Lung (tissue), 12 donors: ENCODE data around the gene MAPK13. TPM values are rescaled to one million over a fixed set of nuclear protein-coding genes. Genes with fewer than 3 reads are reported as not detected.

Source experiments
- ATAC-seq: fragments of 200-7000 bp; cut with Tn5 transposase; one replicate; pipeline ENCODE4 v1.9.1; 2020; ENCODE audit warnings: moderate number of reproducible peaks; ENCODE audit not compliant: insufficient read depth, low FRiP score
- DNase-seq, 3 donors: peaks; one replicate each; pipeline ENCODE4 v3.0.0-alpha.2; 2013 to 2017
- H3K27ac ChIP-seq, 2 donors: one replicate each; pipeline ENCODE4 v1.5.1; 2013; ENCODE audit warnings: mild to moderate bottlenecking in 2 of 2, moderate library complexity in 2 of 2, control low read depth in 1 of 2, inconsistent platforms in 1 of 2, low read depth in 1 of 2, low read length in 1 of 2
- H3K27me3 ChIP-seq, 3 donors: one replicate each; pipeline ENCODE4 v1.5.1; 2013; ENCODE audit warnings: low read length in 2 of 3; ENCODE audit not compliant: control insufficient read depth in 3 of 3, insufficient read depth in 3 of 3
- H3K36me3 ChIP-seq, 4 donors: one replicate each; pipeline ENCODE4 v1.5.1; 2013; ENCODE audit warnings: low read length in 4 of 4, mild to moderate bottlenecking in 1 of 4, moderate library complexity in 1 of 4; ENCODE audit not compliant: control insufficient read depth in 4 of 4, insufficient read depth in 4 of 4
- H3K4me1 ChIP-seq, 5 donors: one replicate each; pipeline ENCODE4 v1.5.1; 2013; ENCODE audit warnings: low read length in 5 of 5, mild to moderate bottlenecking in 2 of 5, moderate library complexity in 1 of 5; ENCODE audit not compliant: control insufficient read depth in 5 of 5, insufficient read depth in 5 of 5
- H3K4me3 ChIP-seq: one replicate; pipeline ENCODE4 v1.5.1; 2013; ENCODE audit warnings: mild to moderate bottlenecking, control low read depth, moderate library complexity
- H3K9ac ChIP-seq, 2 donors: one replicate each; pipeline ENCODE4 v1.5.1; 2013; ENCODE audit warnings: low read length in 2 of 2, control low read depth in 1 of 2; ENCODE audit not compliant: insufficient read depth in 1 of 2
- H3K9me3 ChIP-seq, 4 donors: one replicate each; pipeline ENCODE4 v1.5.1; 2013; ENCODE audit warnings: low read length in 3 of 4, mild to moderate bottlenecking in 1 of 4, moderate library complexity in 1 of 4; ENCODE audit not compliant: control insufficient read depth in 4 of 4, insufficient read depth in 3 of 4
- WGBS, 2 donors: extraction: QIAGEN DNeasy Blood & Tissue Kit; methylation state at CpG; one replicate each; pipeline ENCODE4 v1.1.7; 2013; 5-methylcytosine and 5-hydroxymethylcytosine counted together
- polyA plus RNA-seq, 2 donors: library from polyadenylated mRNA; stranded (reverse); fragments of 200-250 nt; gene quantifications; one replicate each; pipeline ENCODE4 v1.2.1, GENCODE V29; 2013
- total RNA-seq, 2 donors: library from RNA; depleted of rRNA in 1 of 2; stranded (reverse); fragments of >200 nt in 1 of 2; gene quantifications; one replicate each; pipeline ENCODE4 v1.2.1, GENCODE V29; 2014 to 2021
- TF ChIP-seq, protein P1 (sequence below): IDR thresholded peaks from 2 replicates; pipeline ENCODE4 v1.5.1; 2012; ENCODE audit warnings: mild to moderate bottlenecking; ENCODE audit errors: control extremely low read depth, extremely low read depth
- donor health status: control.
- donor health status: control.
- donor health status: Bipolar disorder and iron deficiency.
- donor health status: healthy.
- donor health status: DM: yes; HTN: yes; CAD: no.

MAPK13 gene
- total and polyA plus RNA-seq, 4 donors, result 29.9 to 73.3 (median 50.5) TPM

DNA sequence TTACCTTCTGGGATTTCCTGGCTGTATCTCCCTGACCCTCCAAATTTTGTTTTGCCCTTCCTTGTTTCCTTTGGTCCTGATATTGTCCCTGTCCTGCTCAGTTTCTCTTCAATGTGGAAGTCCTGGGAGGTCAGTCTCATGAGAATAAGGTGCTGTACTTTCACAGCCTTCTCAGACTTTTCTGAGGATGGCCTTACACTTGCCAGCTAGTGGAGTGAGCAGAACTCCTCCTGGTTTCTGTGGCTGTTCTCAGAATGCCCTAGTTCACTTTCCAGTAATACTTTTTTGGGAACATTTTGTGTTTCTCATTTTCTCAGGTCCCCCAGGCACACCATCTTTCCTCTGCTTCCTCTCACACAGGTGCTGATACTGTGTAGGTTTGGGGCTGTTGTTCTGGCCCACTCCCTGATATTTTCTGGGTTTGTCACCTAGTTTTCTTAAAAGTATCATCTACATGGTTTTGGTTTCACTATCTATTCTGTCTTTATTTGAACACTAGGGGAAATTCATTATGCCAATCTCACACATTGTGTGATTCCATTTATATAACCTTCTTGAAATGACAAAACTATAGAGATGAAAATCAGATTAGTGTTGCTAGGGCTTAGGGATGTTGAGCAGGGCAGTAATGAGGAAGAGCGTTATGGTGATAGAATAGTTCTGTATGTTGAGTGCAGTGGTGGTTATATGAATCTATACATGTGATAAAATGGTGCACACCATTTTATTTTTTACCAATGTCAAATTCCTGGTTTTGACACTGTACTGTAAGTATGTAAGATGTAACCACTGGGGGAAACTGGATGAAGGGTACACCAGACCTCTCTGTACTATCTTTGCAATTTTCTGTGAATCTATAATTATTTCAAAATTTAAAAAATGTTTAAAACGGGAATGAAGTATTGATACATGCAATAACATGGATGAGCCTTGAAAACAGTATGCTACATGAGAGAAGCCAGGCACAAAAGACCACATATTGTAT, 39.0 kb downstream of the MAPK13 start:
- TF ChIP-seq, protein P1, sequence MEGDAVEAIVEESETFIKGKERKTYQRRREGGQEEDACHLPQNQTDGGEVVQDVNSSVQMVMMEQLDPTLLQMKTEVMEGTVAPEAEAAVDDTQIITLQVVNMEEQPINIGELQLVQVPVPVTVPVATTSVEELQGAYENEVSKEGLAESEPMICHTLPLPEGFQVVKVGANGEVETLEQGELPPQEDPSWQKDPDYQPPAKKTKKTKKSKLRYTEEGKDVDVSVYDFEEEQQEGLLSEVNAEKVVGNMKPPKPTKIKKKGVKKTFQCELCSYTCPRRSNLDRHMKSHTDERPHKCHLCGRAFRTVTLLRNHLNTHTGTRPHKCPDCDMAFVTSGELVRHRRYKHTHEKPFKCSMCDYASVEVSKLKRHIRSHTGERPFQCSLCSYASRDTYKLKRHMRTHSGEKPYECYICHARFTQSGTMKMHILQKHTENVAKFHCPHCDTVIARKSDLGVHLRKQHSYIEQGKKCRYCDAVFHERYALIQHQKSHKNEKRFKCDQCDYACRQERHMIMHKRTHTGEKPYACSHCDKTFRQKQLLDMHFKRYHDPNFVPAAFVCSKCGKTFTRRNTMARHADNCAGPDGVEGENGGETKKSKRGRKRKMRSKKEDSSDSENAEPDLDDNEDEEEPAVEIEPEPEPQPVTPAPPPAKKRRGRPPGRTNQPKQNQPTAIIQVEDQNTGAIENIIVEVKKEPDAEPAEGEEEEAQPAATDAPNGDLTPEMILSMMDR, result no peak
- Histone ChIP-seq H3K9ac (no peak overlapping the region), H3K27ac (no peak overlapping the region), H3K4me3 (no peak overlapping the region), H3K36me3 (no peaks in the 10 kb centered on the region), H3K9me3 (no peaks in the 10 kb centered on the region), H3K4me1 (no peaks in the 10 kb centered on the region), H3K27me3 (no peaks in the 10 kb centered on the region)
- 97 to 98% methylated on average over 2 of the region's 2 CpGs for WGBS, 2 donors
- ATAC-seq, result no peak
- no peak for DNase-seq

DNA sequence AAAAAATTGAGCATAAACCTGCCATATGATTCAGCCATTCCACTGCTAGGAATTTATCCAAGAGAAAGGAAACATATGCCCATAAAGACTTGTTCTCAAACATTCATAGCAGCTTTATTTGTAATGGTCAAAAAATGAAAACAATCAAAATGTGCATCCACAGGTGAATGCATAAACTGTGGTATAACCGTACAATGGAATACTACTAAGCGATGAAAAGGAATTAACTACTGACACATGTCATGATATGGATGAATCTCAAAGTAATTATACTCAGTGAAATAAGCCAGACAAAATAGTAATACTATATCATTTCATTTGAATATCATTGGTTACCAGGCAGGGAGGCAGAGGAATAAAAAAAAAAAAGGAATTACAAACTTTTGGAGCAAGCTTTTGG, 40.4 kb downstream of the MAPK13 start:
- Histone ChIP-seq H3K4me3 (no peak overlapping the region), H3K9ac (no peak overlapping the region), H3K9me3 (no peaks in the 10 kb centered on the region), H3K36me3 (no peaks in the 10 kb centered on the region), H3K27me3 (no peaks in the 10 kb centered on the region), H3K4me1 (no peaks in the 10 kb centered on the region), H3K27ac (no peak overlapping the region)
- ATAC-seq (no peak), DNase-seq (no peak)
- TF ChIP-seq, protein P1, result no peak
- WGBS, 2 donors, result 99% methylated on average over 2 of the region's 2 CpGs

DNA sequence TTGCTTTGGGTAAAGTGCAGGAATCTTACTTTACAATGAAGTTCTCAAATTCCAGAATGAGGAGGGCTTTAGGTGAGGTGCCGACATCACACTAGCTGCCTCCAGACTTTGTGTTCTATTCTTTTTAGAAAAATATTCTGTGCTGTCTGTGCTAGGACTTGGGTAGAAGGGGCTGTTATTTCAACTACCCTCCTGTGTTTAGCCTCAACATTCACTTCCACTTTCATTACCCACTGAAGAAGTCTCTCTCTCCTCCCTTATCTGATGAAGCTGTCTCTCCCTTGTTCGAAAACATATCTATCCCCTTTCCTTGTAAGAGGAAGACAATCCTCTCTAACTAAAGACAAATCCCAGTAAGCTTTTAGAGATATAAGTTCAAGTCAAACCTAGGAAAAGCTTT, 41.3 kb downstream of the MAPK13 start:
- no peak overlapping the region for H3K4me3 ChIP-seq
- H3K27ac ChIP-seq, result no peak overlapping the region
- H3K27me3 ChIP-seq, result no peaks in the 10 kb centered on the region
- DNase-seq, result no peak
- H3K9ac ChIP-seq, result no peak overlapping the region
- TF ChIP-seq, protein P1, result no peak
- no peaks in the 10 kb centered on the region for H3K4me1 ChIP-seq
- H3K9me3 ChIP-seq, result no peaks in the 10 kb centered on the region
- 72 to 75% methylated on average over 2 of the region's 2 CpGs for WGBS, 2 donors
- ATAC-seq, result no peak
- no peaks in the 10 kb centered on the region for H3K36me3 ChIP-seq
